Lung (tissue), 12 donors: ENCODE results near the gene TTLL10. TPM values are rescaled to one million over a fixed set of nuclear protein-coding genes. Genes with fewer than 3 reads are reported as not detected.
A peak's percentile ranks its signal among the peaks of the same experiment; 100 is the strongest.
"Not testable (repeated sequence)": the region's sequence is repeated elsewhere in the genome, so short reads cannot be mapped to it uniquely, and the experiment has no call there.

Experiments used
- ATAC-seq: fragments of 200-7000 bp; cut with Tn5 transposase; one replicate; pipeline ENCODE4 v1.9.1; 2020; ENCODE audit warnings: moderate number of reproducible peaks; ENCODE audit not compliant: insufficient read depth, low FRiP score
- DNase-seq, 3 donors: peaks; one replicate each; pipeline ENCODE4 v3.0.0-alpha.2; 2013 to 2017
- H3K27ac ChIP-seq, 2 donors: one replicate each; pipeline ENCODE4 v1.5.1; 2013; ENCODE audit warnings: mild to moderate bottlenecking in 2 of 2, moderate library complexity in 2 of 2, control low read depth in 1 of 2, inconsistent platforms in 1 of 2, low read depth in 1 of 2, low read length in 1 of 2
- H3K27me3 ChIP-seq, 3 donors: one replicate each; pipeline ENCODE4 v1.5.1; 2013; ENCODE audit warnings: low read length in 2 of 3; ENCODE audit not compliant: control insufficient read depth in 3 of 3, insufficient read depth in 3 of 3
- H3K36me3 ChIP-seq, 4 donors: one replicate each; pipeline ENCODE4 v1.5.1; 2013; ENCODE audit warnings: low read length in 4 of 4, mild to moderate bottlenecking in 1 of 4, moderate library complexity in 1 of 4; ENCODE audit not compliant: control insufficient read depth in 4 of 4, insufficient read depth in 4 of 4
- H3K4me1 ChIP-seq, 5 donors: one replicate each; pipeline ENCODE4 v1.5.1; 2013; ENCODE audit warnings: low read length in 5 of 5, mild to moderate bottlenecking in 2 of 5, moderate library complexity in 1 of 5; ENCODE audit not compliant: control insufficient read depth in 5 of 5, insufficient read depth in 5 of 5
- H3K4me3 ChIP-seq: one replicate; pipeline ENCODE4 v1.5.1; 2013; ENCODE audit warnings: mild to moderate bottlenecking, control low read depth, moderate library complexity
- H3K9ac ChIP-seq, 2 donors: one replicate each; pipeline ENCODE4 v1.5.1; 2013; ENCODE audit warnings: low read length in 2 of 2, control low read depth in 1 of 2; ENCODE audit not compliant: insufficient read depth in 1 of 2
- H3K9me3 ChIP-seq, 4 donors: one replicate each; pipeline ENCODE4 v1.5.1; 2013; ENCODE audit warnings: low read length in 3 of 4, mild to moderate bottlenecking in 1 of 4, moderate library complexity in 1 of 4; ENCODE audit not compliant: control insufficient read depth in 4 of 4, insufficient read depth in 3 of 4
- CTCF ChIP-seq: IDR thresholded peaks from 2 replicates; pipeline ENCODE4 v1.5.1; 2012; ENCODE audit warnings: mild to moderate bottlenecking; ENCODE audit errors: control extremely low read depth, extremely low read depth
- WGBS, 2 donors: extraction: QIAGEN DNeasy Blood & Tissue Kit; methylation state at CpG; one replicate each; pipeline ENCODE4 v1.1.7; 2013; 5-methylcytosine and 5-hydroxymethylcytosine counted together
- polyA plus RNA-seq, 2 donors: library from polyadenylated mRNA; stranded (reverse); fragments of 200-250 nt; gene quantifications; one replicate each; pipeline ENCODE4 v1.2.1, GENCODE V29; 2013
- total RNA-seq, 2 donors: library from RNA; depleted of rRNA in 1 of 2; stranded (reverse); fragments of >200 nt in 1 of 2; gene quantifications; one replicate each; pipeline ENCODE4 v1.2.1, GENCODE V29; 2014 to 2021
- donor health status: control.
- donor health status: control.
- donor health status: Bipolar disorder and iron deficiency.
- donor health status: healthy.
- donor health status: DM: yes; HTN: yes; CAD: no.

TTLL10 gene
- total and polyA plus RNA-seq, 4 donors, result 3.7 to 19.7 (median 4.5) TPM

DNA sequence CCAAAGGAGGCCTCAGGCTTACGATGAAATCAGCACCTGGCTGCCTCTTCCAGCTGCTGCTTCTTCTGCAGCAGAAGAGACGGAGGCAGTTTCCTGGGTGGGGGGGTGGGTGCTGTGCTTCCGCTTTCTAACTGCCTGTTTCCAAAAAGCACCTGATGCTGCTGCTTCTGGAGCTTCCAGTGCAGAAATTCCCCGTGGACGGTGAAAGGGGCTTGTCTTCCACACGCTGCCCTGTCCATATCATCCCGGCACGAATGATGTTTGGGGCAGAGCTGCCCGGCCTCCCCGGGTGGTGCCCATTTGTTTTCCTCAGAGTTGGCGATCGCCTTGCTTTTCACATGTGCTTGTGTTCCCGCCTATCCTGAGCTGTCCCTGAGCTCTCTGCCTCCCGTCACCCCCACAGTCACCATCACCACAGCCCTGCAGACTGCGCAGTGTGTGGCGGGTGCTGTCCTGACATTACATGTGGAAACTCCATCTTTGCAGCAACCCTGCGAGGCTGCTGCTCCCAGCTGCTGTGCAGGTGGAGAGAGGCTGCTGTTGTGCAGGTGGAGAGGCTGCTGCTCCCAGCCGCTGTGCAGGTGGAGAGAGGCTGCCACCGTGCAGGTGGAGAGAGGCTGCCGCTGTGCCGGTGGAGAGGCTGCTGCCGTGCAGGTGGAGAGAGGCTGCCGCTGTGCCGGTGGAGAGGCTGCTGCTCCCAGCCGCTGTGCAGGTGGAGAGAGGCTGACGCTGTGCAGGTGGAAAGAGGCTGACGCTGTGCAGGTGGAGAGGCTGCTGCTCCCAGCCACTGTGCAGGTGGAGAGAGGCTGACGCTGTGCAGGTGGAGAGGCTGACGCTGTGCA lies 1.8 kb downstream of the TTLL10 start:
- TF ChIP-seq CTCF, result no peak
- H3K9me3 ChIP-seq, result peaks cover 0 to 13% (median 0%) of the 10 kb centered on the region in 4 donors
- 84 to 88% methylated on average over 29 of the region's 29 CpGs for WGBS, 2 donors
- H3K27me3 ChIP-seq, result peaks cover 5 to 25% (median 10%) of the 10 kb centered on the region in 3 donors
- no peak overlapping the region for H3K27ac ChIP-seq
- H3K4me3 ChIP-seq, result no peak overlapping the region
- no peaks in the 10 kb centered on the region for H3K4me1 ChIP-seq
- DNase-seq, result peak in 1 of 3 donors; percentile 12
- ATAC-seq, result no peak
- no peak overlapping the region for H3K9ac ChIP-seq
- H3K36me3 ChIP-seq, result no peaks in the 10 kb centered on the region

DNA sequence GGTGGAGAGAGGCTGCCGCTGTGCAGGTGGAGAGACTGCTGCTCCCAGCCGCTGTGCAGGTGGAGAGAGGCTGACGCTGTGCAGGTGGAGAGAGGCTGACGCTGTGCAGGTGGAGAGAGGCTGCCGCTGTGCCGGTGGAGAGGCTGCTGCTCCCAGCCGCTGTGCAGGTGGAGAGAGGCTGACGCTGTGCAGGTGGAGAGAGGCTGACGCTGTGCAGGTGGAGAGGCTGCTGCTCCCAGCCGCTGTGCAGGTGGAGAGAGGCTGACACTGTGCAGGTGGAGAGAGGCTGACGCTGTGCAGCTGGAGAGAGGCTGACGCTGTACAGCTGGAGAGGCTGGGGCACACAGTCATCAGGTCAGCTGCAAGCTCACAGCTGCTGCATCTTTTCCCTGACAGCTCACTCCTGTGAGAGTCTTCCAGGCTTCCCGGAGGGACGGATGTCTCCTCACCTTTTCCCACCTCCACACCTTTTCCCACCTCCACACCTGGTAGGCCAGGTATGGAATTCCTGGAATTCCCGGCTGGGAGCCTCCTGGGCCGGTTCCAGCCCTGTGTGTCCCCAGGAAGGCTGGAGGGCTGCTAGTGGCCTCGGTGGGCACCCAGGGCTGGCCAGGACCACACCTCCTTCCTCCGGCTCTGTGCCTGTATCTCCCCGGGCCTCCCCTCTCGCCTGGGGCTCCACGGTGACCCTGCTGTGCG lies 2.5 kb downstream of the TTLL10 start:
- DNase-seq, result peak in 1 of 3 donors; percentile 15
- not testable (repeated sequence) for H3K9ac ChIP-seq, H3K4me1 ChIP-seq, H3K27ac ChIP-seq, H3K36me3 ChIP-seq, H3K4me3 ChIP-seq, ATAC-seq
- Histone ChIP-seq H3K9me3 (peaks cover 0 to 13% (median 0%) of the 10 kb centered on the region in 4 donors), H3K27me3 (peaks cover 5 to 25% (median 10%) of the 10 kb centered on the region in 3 donors)
- 52 to 54% methylated on average over 22 of the region's 22 CpGs for WGBS, 2 donors

GRCh38 chr1:1176931-1177330 lies 3.3 kb downstream of the TTLL10 start:
- ATAC-seq, result no peak
- H3K27me3 ChIP-seq, result peaks cover 0 to 25% (median 10%) of the 10 kb centered on the region in 3 donors
- H3K4me1 ChIP-seq, result no peaks in the 10 kb centered on the region
- 78 to 85% methylated on average over 7 of the region's 7 CpGs for WGBS, 2 donors
- no peak overlapping the region for H3K9ac ChIP-seq
- no peaks in the 10 kb centered on the region for H3K36me3 ChIP-seq
- TF ChIP-seq CTCF, result no peak
- H3K9me3 ChIP-seq, result peaks cover 0 to 13% (median 0%) of the 10 kb centered on the region in 4 donors
- no peak overlapping the region for H3K4me3 ChIP-seq
- H3K27ac ChIP-seq, result no peak overlapping the region
- peak in 1 of 3 donors; percentile 7 for DNase-seq
